Hepatocyte (in vitro differentiated cells): Measurements from ENCODE around the gene FFAR2.

ENCODE experiments used
- CTCF ChIP-seq: fragments of 200-600 bp; sonication (generic); IDR thresholded peaks from 2 replicates; pipeline ENCODE4 v1.5.1; 2016; ENCODE audit warnings: antibody characterized with exemption, mild to moderate bottlenecking; ENCODE audit not compliant: poor library complexity
- EZH2 ChIP-seq: fragments of 200-600 bp; sonication (generic); IDR thresholded peaks from 2 replicates; pipeline ENCODE4 v1.6.1; 2016; ENCODE audit warnings: antibody characterized with exemption, mild to moderate bottlenecking, borderline replicate concordance
- EZH2phosphoT487 ChIP-seq: fragments of 200-600 bp; sonication (generic); IDR thresholded peaks from one replicate; pipeline ENCODE4 v1.6.1; 2018; ENCODE audit warnings: antibody characterized with exemption, mild to moderate bottlenecking, low read depth, moderate library complexity; ENCODE audit not compliant: unreplicated experiment, severe bottlenecking

- TF ChIP-seq CTCF (no peak), EZH2phosphoT487 (no peak), EZH2 (no peak)
These were observed 38.9 kb upstream of the FFAR2 start for GRCh38 chr19:35409191-35409590.
